Measurements from ENCODE around the gene UQCR11. TPM values are rescaled to one million over a fixed set of nuclear protein-coding genes. Genes with fewer than 3 reads are reported as not detected.
A peak's percentile ranks its signal among the peaks of the same experiment; 100 is the strongest.

UQCR11 gene
- 100 to 1,000 TPM in 1 of 3 donors, 10 to 100 TPM in 2; 59.6 to 117 (median 63.4) TPM for total RNA-seq

DNA sequence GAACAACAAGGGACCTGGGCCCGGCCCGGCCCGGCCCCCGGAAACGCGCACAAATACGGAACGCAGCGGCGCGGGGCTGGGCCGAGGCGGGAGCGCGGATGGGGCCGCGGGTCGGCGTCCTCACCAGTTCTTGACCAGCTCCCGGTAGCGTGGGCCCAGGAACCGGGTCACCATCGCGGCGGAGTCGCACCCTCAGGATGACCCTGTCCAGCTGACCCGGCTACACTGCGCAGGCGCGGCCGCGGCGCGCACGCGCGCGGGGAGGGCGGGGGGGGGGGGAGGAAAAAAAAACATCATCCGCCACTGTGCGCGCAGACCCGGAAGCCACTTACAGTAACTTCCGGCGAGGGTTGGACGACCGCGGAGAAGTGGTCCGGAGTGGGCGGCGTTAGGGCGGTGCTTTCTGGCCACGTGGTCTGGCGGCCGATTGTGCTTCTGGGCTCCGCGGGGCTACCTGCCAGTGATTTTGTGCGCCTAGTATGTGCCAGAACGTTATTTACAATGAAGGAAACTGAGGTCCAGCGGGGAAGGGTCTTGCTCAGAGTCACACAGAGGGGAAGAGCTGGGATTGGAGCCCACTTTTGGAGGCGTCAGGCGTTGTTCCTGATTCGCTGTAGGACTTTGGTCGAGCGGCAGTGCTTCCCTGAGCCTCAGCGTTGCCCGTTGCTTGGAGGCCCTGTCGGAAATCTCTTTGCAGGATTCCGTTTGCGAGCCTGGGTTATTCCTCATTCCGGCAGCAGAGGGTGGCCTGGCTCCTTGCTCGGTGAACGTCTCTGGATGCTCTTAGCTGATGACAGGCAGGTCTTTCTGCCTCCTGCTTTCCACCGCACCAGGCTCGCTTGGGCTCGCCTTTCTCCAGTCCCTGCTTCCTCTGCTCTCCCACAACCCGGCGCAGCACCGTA, at the start of gene UQCR11:
Gene UQCR11, minus strand, starts transcription at position 227 of the 902 bp plus-strand sequence. Its CDS starts 53 bp downstream, at position 174.
- Histone ChIP-seq H3K4me1 (peaks cover 0 to 17% of the 10 kb centered on the region in 2 donors), H3K9me3 (no peaks in the 10 kb centered on the region), H3K27me3 (no peaks in the 10 kb centered on the region), H3K27ac (peak within 1 kb of the TSS; percentile 89 to 91), H3K36me3 (no peaks in the 10 kb centered on the region), H3K4me3 (peak within 1 kb of the TSS; percentile 84 to 96 (median 92))
- intact Hi-C loops (cut with DNase I; ENCODE audit: low total_unique reads), result no loop called here
- peak; percentile 92 to 93 for DNase-seq (ENCODE audit: low spot score in 2 of 2)
- TF ChIP-seq POLR2AphosphoS5 (IDR thresholded peaks at IDR 0.05) (peak in 2 of 3 donors; percentile 57 to 62), POLR2A (IDR thresholded peaks at IDR 0.05) (no peak)
- TF ChIP-seq, protein P1, sequence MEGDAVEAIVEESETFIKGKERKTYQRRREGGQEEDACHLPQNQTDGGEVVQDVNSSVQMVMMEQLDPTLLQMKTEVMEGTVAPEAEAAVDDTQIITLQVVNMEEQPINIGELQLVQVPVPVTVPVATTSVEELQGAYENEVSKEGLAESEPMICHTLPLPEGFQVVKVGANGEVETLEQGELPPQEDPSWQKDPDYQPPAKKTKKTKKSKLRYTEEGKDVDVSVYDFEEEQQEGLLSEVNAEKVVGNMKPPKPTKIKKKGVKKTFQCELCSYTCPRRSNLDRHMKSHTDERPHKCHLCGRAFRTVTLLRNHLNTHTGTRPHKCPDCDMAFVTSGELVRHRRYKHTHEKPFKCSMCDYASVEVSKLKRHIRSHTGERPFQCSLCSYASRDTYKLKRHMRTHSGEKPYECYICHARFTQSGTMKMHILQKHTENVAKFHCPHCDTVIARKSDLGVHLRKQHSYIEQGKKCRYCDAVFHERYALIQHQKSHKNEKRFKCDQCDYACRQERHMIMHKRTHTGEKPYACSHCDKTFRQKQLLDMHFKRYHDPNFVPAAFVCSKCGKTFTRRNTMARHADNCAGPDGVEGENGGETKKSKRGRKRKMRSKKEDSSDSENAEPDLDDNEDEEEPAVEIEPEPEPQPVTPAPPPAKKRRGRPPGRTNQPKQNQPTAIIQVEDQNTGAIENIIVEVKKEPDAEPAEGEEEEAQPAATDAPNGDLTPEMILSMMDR (IDR thresholded peaks at IDR 0.05), result peak; percentile 26 to 75 (median 73)

DNA sequence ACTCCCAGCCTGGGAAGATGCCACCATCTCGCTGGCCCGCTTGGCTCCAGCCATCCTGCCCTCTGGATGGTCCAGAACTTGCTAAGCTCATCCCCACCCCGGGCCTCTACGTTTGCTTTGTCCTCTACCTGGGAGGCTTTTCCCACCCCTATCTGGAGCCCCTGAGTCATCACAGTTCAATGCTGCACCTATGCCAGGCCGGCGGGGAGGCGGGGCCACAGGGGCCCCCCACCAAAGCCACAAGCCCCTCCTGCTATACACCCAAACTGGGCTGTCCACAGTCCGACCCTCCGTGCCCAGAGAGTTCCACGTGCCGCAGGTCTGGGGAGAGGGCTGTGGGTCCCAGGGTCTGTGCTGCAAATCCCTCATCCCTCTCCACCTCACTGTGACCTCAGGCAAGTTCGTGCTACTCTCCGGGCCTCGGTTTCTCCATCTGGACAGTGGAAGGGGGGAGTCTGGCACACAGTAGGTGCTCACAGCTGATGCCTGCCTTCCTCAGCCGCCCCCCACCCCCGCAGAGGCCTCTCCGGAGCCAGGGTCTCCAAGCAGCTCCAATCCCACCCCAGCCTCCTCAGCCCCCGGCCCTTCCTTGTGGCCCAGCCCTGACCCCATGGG, 49.0 kb upstream of the UQCR11 start:
- H3K27ac ChIP-seq, result no peak overlapping the region
- DNase-seq (ENCODE audit: low spot score in 2 of 2), result no peak
- H3K4me1 ChIP-seq, result peaks cover 5% of the 10 kb centered on the region in 2 donors
- H3K9me3 ChIP-seq, result no peaks in the 10 kb centered on the region
- TF ChIP-seq, protein P1 (IDR thresholded peaks at IDR 0.05), result no peak
- TF ChIP-seq POLR2A (IDR thresholded peaks at IDR 0.05), result no peak
- no peaks in the 10 kb centered on the region for H3K36me3 ChIP-seq
- intact Hi-C loops (cut with DNase I; ENCODE audit: low total_unique reads), result no loop called here
- no peaks in the 10 kb centered on the region for H3K27me3 ChIP-seq
- no peak overlapping the region for H3K4me3 ChIP-seq

DNA sequence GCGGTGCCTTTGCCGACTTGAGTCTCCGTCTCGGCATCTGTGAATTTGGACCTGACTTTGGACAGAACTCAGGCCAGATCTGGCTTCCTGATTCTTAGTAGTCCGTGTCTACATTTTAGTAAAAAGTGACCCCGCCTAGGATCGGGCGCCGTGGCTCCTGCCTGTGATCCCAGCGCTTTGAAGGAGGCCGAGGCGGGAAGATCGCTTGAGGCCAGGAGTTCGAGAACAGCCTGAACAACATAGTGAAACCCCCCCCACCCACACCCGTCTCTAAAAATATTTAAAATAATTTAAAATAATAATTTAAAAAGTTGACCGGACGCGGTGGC, 48.0 kb upstream of the UQCR11 start:
- intact Hi-C loops (cut with DNase I; ENCODE audit: low total_unique reads), result loop anchor here (2.0 kb wide), 1 partner anchor 18 kb away; no protein-coding TSS in a partner anchor
- no peak for DNase-seq (ENCODE audit: low spot score in 2 of 2)
- peak overlapping the region; percentile 57 to 98 (median 85) for H3K4me3 ChIP-seq
- no peaks in the 10 kb centered on the region for H3K36me3 ChIP-seq
- peak overlapping the region; percentile 99 to 100 for H3K27ac ChIP-seq
- TF ChIP-seq POLR2AphosphoS5 (IDR thresholded peaks at IDR 0.05) (no peak), POLR2A (IDR thresholded peaks at IDR 0.05) (no peak)
- TF ChIP-seq, protein P1 (IDR thresholded peaks at IDR 0.05), result no peak
- H3K27me3 ChIP-seq, result no peaks in the 10 kb centered on the region
- peaks cover 5% of the 10 kb centered on the region in 2 donors for H3K4me1 ChIP-seq
- no peaks in the 10 kb centered on the region for H3K9me3 ChIP-seq

DNA sequence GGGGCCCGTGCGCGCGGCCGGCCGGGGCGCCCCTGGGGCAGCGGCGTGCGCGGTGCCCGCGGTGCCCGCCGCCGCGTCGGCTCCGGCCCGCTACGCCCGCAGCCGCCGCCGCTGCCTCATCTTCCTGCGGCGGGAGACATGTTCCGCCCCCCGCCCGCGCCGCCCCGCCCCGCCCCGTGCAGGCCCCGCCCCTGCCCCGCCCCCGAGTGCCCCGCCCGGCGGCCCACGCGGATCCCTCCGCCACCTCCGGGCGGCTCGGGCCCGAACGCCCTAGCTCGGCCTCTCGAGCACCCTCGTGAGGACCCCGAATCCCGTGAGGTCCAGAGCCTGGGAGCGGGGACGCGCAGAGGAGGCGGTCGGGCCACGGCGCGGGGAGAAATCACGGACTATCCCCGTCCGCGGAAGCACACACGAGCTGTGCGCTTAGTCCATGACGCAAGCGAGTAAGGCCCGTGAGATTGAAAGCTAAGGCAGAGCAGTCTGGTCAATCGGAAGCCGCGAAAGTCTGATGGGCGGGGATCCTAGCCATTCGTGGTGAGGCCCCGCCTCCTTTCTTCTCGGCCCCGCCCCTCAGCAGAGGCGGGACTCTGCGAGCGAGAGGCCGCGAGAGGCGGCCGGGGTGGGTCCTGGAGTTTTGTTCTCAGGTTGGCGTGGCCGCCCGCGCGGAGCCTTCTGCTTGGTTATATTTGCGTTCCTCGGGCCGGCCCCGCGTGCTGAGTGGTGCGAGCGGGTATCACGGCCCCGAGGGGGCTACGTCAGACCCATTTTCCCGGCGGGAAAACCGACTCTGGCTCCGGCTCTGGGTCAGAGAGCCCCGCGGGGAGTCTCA, 47.4 kb upstream of the UQCR11 start, which contains the start of gene TCF3:
Gene TCF3, minus strand, starts transcription at position 145 of the 829 bp plus-strand sequence. CDS start 2,367 bp downstream, outside the sequence.
- H3K9me3 ChIP-seq, result no peaks in the 10 kb centered on the region
- DNase-seq (ENCODE audit: low spot score in 2 of 2), result peak; percentile 98 to 99
- H3K36me3 ChIP-seq, result no peaks in the 10 kb centered on the region
- peaks cover 5% of the 10 kb centered on the region in 2 donors for H3K4me1 ChIP-seq
- intact Hi-C loops (cut with DNase I; ENCODE audit: low total_unique reads), result loop anchor here (2.0 kb wide), 1 partner anchor 18 kb away; no protein-coding TSS in a partner anchor
- TF ChIP-seq POLR2A (IDR thresholded peaks at IDR 0.05) (no peak), POLR2AphosphoS5 (IDR thresholded peaks at IDR 0.05) (peak; percentile 88 to 96 (median 90))
- TF ChIP-seq, protein P1 (IDR thresholded peaks at IDR 0.05), result peak in 1 of 3 donors; percentile 20
- H3K4me3 ChIP-seq, result peak within 1 kb of the TSS; percentile 82 to 98 (median 85)
- H3K27ac ChIP-seq, result peak within 1 kb of the TSS; percentile 99 to 100
- H3K27me3 ChIP-seq, result no peaks in the 10 kb centered on the region
